Measurements from ENCODE around the gene HVCN1. TPM values are rescaled to one million over a fixed set of nuclear protein-coding genes. Genes with fewer than 3 reads are reported as not detected.
"Not testable (repeated sequence)": the region's sequence is repeated elsewhere in the genome, so short reads cannot be mapped to it uniquely, and the experiment has no call there.

The HVCN1 gene
- total RNA-seq = 80.7 and 83.9 TPM in 2 replicates

- H3K4me1 Mint-ChIP-seq = peaks cover 81% of the 10 kb centered on the region
Observed at GRCh38 chr12:110688446-110689280, at the start of gene HVCN1. TSS of gene HVCN1 (minus strand) at chr12:110689115. CDS start at chr12:110683245, 5,870 bp downstream.

GRCh38 chr12:110737532-110737931 lies 48.6 kb upstream of the HVCN1 start:
- CTCF ChIA-PET = interaction anchor here (1.6 kb wide), 1 partner anchor 90 kb away, joined by 3 read pairs; no protein-coding TSS in a partner anchor
- Mint-ChIP-seq H3K9me3 (no peaks in the 10 kb centered on the region), H3K27ac (peak overlapping the region; percentile 61), H3K4me1 (peaks cover 73% of the 10 kb centered on the region), H3K4me3 (peak overlapping the region; percentile 19), H3K27me3 (no peaks in the 10 kb centered on the region), H3K36me3 (ENCODE audit: low read depth) (peaks cover 65% of the 10 kb centered on the region)
- DNase-seq (no peak), ATAC-seq (ENCODE audit: low read depth) (no peak)
- POLR2A ChIA-PET = interaction anchor here (0.6 kb wide), 1 partner anchor 847 kb away, joined by 6 read pairs; no protein-coding TSS in a partner anchor
- intact Hi-C loops (cut with micrococcal nuclease) = no loop called here
- no peak for TF ChIP-seq CTCF (IDR thresholded peaks at IDR 0.05)

More at GRCh38 chr12:110688446-110689280, at the start of gene HVCN1:
- intact Hi-C loops (cut with micrococcal nuclease) = loop anchor here (1.0 to 5.0 kb wide), 3 partner anchors 41 to 221 kb away; partner anchors contain the start of genes FAM216A and GPN3
- CTCF ChIA-PET = interaction anchor here (1.3 kb wide), 1 partner anchor 73 kb away, joined by 4 read pairs; no protein-coding TSS in a partner anchor
- ATAC-seq (ENCODE audit: low read depth) (peak; percentile 54), DNase-seq (peak; percentile 54)
- no peaks in the 10 kb centered on the region for H3K9me3 Mint-ChIP-seq
- POLR2A ChIA-PET = interaction anchor here (0.6 to 3.5 kb wide), 11 partner anchors 11 to 239 kb away, joined by 3 to 45 read pairs (median 10); partner anchors contain the start of genes ARPC3 and TCTN1
- H3K27ac Mint-ChIP-seq = peak within 1 kb of the TSS; percentile 89
- no peaks in the 10 kb centered on the region for H3K27me3 Mint-ChIP-seq
- H3K4me3 Mint-ChIP-seq = peak within 1 kb of the TSS; percentile 93
- TF ChIP-seq CTCF (IDR thresholded peaks at IDR 0.05) = no peak
- peaks cover 45% of the 10 kb centered on the region for H3K36me3 Mint-ChIP-seq (ENCODE audit: low read depth)

- H3K9me3 Mint-ChIP-seq; intact Hi-C loops (cut with micrococcal nuclease); DNase-seq; H3K4me3 Mint-ChIP-seq; POLR2A ChIA-PET; H3K27ac Mint-ChIP-seq; H3K27me3 Mint-ChIP-seq; ATAC-seq (ENCODE audit: low read depth); CTCF ChIA-PET: not testable (repeated sequence)
- H3K4me1 Mint-ChIP-seq = peaks cover 78% of the 10 kb centered on the region
- peaks cover 69% of the 10 kb centered on the region for H3K36me3 Mint-ChIP-seq (ENCODE audit: low read depth)
Observed at GRCh38 chr12:110737016-110737415, 48.1 kb upstream of the HVCN1 start.

GRCh38 chr12:110733900-110734299 lies 45.0 kb upstream of the HVCN1 start:
- peaks cover 73% of the 10 kb centered on the region for H3K4me1 Mint-ChIP-seq
- ATAC-seq (ENCODE audit: low read depth) (no peak), DNase-seq (no peak)
- no peaks in the 10 kb centered on the region for H3K27me3 Mint-ChIP-seq
- ChIA-PET CTCF (no interaction called here), POLR2A (no interaction called here)
- intact Hi-C loops (cut with micrococcal nuclease) = loop anchor here (1.0 kb wide), 1 partner anchor 7 kb away; no protein-coding TSS in a partner anchor
- H3K9me3 Mint-ChIP-seq = no peaks in the 10 kb centered on the region
- peak overlapping the region; percentile 50 for H3K27ac Mint-ChIP-seq
- H3K4me3 Mint-ChIP-seq = no peak overlapping the region
- peaks cover 80% of the 10 kb centered on the region for H3K36me3 Mint-ChIP-seq (ENCODE audit: low read depth)
- TF ChIP-seq CTCF (IDR thresholded peaks at IDR 0.05) = no peak

GRCh38 chr12:110733089-110733715 lies 44.3 kb upstream of the HVCN1 start:
- no peak for TF ChIP-seq CTCF (IDR thresholded peaks at IDR 0.05)
- intact Hi-C loops (cut with micrococcal nuclease) = loop anchor here (1.0 kb wide), 1 partner anchor 8 kb away; no protein-coding TSS in a partner anchor
- DNase-seq (no peak), ATAC-seq (ENCODE audit: low read depth) (no peak)
- H3K9me3 Mint-ChIP-seq = no peaks in the 10 kb centered on the region
- POLR2A ChIA-PET = interaction anchor here (0.9 kb wide), 1 partner anchor 15 kb away, joined by 3 read pairs; no protein-coding TSS in a partner anchor
- H3K36me3 Mint-ChIP-seq (ENCODE audit: low read depth) = peaks cover 79% of the 10 kb centered on the region
- peaks cover 72% of the 10 kb centered on the region for H3K4me1 Mint-ChIP-seq
- H3K27me3 Mint-ChIP-seq = no peaks in the 10 kb centered on the region
- H3K27ac Mint-ChIP-seq = peak overlapping the region; percentile 30
- CTCF ChIA-PET = no interaction called here
- no peak overlapping the region for H3K4me3 Mint-ChIP-seq
